ENCODE data around the gene LRRC27. TPM values are rescaled to one million over a fixed set of nuclear protein-coding genes. Genes with fewer than 3 reads are reported as not detected.

Gene LRRC27
- total RNA-seq, 4 donors from 2014 or later = 1.5 to 5.3 (median 2.4) TPM

DNA sequence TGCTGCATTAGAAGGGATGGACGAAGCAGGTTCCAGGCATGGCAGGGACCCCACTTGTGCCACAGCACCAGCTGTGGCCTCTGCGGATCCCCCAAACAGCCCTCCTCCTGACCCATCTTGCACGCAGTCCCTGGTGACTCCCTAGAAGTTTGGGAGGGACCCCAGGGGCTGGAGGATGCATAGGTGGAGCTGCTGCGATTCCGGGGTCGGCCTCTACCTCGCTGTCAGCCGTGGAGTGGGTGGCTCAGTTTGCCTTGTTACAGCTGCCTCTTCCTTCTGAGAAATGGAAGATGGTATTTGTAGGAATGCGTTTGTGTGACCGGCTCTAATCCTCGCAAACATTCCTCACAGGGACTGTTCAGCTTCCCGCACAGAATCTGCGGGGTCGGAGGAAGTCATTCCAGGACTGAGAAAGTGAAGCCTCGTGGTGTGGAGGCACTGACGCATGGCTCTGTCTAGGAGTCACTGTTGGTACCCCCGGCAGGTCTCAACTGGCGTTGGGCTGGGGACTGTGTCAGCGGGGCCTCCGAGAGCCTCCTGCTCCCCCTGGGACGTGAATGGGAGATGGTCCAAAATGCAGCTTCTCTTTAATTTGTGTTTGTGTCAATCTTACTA, 82.5 kb downstream of the LRRC27 start:
- Histone ChIP-seq H3K9me3 (no peaks in the 10 kb centered on the region), H3K36me3 (peaks cover 0 to 25% (median 0%) of the 10 kb centered on the region in 3 donors), H3K27me3 (no peaks in the 10 kb centered on the region), H3K4me1 (peaks cover 55 to 99% (median 63%) of the 10 kb centered on the region in 3 donors), H3K27ac (peak overlapping the region; percentile 70 to 93 (median 88)), H3K4me3 (no peak overlapping the region)
- intact Hi-C loops (cut with DNase I) = no loop called here
- DNase-seq = no peak
- no peak for TF ChIP-seq POLR2A (IDR thresholded peaks at IDR 0.05)
- TF ChIP-seq, protein P1, sequence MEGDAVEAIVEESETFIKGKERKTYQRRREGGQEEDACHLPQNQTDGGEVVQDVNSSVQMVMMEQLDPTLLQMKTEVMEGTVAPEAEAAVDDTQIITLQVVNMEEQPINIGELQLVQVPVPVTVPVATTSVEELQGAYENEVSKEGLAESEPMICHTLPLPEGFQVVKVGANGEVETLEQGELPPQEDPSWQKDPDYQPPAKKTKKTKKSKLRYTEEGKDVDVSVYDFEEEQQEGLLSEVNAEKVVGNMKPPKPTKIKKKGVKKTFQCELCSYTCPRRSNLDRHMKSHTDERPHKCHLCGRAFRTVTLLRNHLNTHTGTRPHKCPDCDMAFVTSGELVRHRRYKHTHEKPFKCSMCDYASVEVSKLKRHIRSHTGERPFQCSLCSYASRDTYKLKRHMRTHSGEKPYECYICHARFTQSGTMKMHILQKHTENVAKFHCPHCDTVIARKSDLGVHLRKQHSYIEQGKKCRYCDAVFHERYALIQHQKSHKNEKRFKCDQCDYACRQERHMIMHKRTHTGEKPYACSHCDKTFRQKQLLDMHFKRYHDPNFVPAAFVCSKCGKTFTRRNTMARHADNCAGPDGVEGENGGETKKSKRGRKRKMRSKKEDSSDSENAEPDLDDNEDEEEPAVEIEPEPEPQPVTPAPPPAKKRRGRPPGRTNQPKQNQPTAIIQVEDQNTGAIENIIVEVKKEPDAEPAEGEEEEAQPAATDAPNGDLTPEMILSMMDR (IDR thresholded peaks at IDR 0.05) = no peak
- WGBS, 2 donors = 85 to 88% methylated on average over 10 to 13 of the region's 21 CpGs

DNA sequence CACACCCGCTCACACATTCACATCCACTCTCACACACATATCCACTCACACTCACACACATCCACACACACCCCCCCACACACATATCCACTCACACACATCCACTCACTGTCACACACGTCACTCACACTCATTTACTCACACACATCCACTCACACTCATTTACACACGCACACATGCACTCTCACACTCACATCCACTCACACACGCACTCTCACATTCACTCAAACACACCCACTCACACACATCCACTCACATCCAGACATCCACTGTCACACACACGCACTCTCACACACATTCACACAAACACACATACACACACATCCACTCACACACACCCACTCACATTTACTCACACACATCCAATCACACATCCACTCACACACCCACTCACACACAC, 83.3 kb downstream of the LRRC27 start:
- peaks cover 0 to 25% (median 0%) of the 10 kb centered on the region in 3 donors for H3K36me3 ChIP-seq
- peak overlapping the region in 3 of 4 donors; percentile 1 to 93 (median 70) for H3K27ac ChIP-seq
- TF ChIP-seq POLR2A (IDR thresholded peaks at IDR 0.05) = no peak
- 94 to 95% methylated on average over 5 of the region's 5 CpGs for WGBS, 2 donors
- H3K4me1 ChIP-seq = peaks cover 62 to 99% (median 69%) of the 10 kb centered on the region in 3 donors
- H3K9me3 ChIP-seq = no peaks in the 10 kb centered on the region
- intact Hi-C loops (cut with DNase I) = no loop called here
- H3K4me3 ChIP-seq = no peak overlapping the region
- DNase-seq = no peak
- no peaks in the 10 kb centered on the region for H3K27me3 ChIP-seq

DNA sequence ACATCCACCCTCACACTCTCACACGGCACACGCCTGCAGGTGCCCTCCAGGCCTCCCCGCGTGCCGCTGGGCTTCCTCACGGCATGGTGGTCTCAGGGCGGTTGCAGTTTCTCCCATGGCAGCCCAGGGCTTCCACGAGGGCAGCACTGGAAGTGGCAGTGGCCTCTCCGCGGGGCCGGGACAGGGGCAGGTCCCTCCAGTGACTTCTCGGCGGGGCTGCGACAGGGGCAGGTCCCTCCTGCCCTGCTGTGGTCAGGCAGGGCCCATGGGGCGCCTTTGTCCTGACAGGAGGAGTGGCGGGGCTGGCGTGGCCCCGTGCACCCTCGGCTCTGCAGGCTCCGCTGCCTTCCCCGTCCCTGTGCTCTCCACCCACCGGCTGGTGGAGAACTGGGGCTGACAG, 84.0 kb downstream of the LRRC27 start:
- Histone ChIP-seq H3K4me1 (peaks cover 65 to 99% (median 70%) of the 10 kb centered on the region in 3 donors), H3K27ac (peak overlapping the region in 3 of 4 donors; percentile 3 to 93 (median 87)), H3K36me3 (peaks cover 0 to 25% (median 0%) of the 10 kb centered on the region in 3 donors), H3K4me3 (no peak overlapping the region), H3K27me3 (no peaks in the 10 kb centered on the region), H3K9me3 (no peaks in the 10 kb centered on the region)
- no peak for TF ChIP-seq POLR2A (IDR thresholded peaks at IDR 0.05)
- TF ChIP-seq, protein P1 (IDR thresholded peaks at IDR 0.05) = no peak
- no peak for DNase-seq
- intact Hi-C loops (cut with DNase I) = no loop called here
- no CpG with 5 or more reads among the region's 22 CpGs for WGBS, 2 donors

DNA sequence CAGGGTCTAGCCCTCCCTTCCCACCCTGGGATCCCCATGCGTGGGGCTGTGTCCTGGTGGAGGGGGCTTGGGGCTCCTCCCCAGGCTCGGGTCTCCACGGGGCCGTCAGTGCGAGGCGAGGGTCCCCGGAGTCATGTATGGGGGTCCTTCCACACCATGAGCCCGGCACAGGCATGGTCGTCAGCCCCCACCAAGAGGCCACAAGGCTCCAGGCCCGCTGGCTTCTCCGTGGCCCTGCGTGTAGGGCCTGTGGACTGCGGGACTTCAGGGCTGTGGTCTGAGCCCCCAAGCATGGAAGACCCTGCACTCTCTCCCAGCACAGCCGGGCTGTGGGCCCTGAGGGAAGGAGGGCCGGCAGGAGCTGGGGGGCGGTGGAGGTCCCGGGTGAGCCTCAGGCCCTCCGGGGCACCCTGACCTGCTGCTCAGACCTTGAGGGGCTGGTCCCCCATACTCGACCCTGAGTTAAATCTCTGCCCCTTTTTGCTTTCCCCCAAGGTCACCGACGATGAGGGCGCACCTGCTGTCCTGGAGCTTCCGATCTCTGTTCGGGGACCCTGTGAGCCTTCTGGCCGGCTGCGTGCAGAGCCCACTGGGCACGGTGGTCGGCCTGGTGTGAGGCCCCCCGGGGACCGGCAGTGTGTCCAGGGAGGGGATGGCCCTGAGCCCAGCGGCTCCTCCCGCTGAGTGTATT, 84.7 kb downstream of the LRRC27 start:
- peaks cover 0 to 25% (median 0%) of the 10 kb centered on the region in 3 donors for H3K36me3 ChIP-seq
- WGBS, 2 donors = 83 to 91% methylated on average over 2 to 7 of the region's 32 CpGs
- peak overlapping the region in 3 of 4 donors; percentile 87 to 93 (median 90) for H3K27ac ChIP-seq
- TF ChIP-seq, protein P1 (IDR thresholded peaks at IDR 0.05) = no peak
- TF ChIP-seq POLR2A (IDR thresholded peaks at IDR 0.05) = no peak
- no peaks in the 10 kb centered on the region for H3K27me3 ChIP-seq
- peaks cover 65 to 99% (median 70%) of the 10 kb centered on the region in 3 donors for H3K4me1 ChIP-seq
- no peaks in the 10 kb centered on the region for H3K9me3 ChIP-seq
- intact Hi-C loops (cut with DNase I) = no loop called here
- DNase-seq = no peak
- no peak overlapping the region for H3K4me3 ChIP-seq

DNA sequence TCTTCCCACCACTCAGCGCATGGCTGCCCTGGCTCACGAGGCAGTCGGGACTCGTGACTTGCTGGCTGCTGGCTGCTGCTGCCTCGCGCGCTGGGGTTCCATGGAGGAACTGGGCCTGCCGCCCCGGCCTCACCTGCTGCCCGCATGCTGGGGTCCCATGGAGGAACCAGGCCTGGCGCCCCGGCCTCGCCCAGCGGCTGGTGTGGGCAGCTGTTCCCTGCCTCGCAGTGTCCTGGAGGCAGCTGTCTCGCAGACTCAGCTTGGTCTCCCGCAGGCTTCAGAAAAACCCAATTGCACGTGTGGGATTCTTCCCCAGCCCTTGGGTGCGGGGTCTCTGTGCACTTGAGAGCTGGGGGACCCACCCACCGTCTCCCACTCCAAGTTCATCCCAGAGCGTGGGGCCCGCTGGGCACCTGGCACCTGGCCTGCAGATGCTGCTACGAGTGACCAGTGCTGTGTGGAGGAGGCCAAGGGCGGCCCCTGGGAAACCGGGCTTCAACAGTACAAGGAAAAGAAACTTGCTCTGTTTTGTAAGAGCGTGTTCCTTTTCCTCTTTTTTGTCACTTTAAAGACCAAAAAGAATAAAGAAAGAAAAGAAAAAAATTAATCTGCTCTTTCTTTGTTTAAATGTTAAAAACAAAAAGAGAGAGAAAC, 85.4 kb downstream of the LRRC27 start:
- Histone ChIP-seq H3K9me3 (no peaks in the 10 kb centered on the region), H3K4me3 (no peak overlapping the region), H3K36me3 (peaks cover 0 to 25% (median 0%) of the 10 kb centered on the region in 3 donors), H3K27me3 (no peaks in the 10 kb centered on the region), H3K4me1 (peaks cover 65 to 99% (median 70%) of the 10 kb centered on the region in 3 donors), H3K27ac (peak overlapping the region; percentile 77 to 93 (median 88))
- intact Hi-C loops (cut with DNase I) = no loop called here
- no peak for TF ChIP-seq POLR2A (IDR thresholded peaks at IDR 0.05)
- TF ChIP-seq, protein P1 (IDR thresholded peaks at IDR 0.05) = no peak
- WGBS, 2 donors = 90 to 98% methylated on average over 4 to 10 of the region's 26 CpGs
- DNase-seq = no peak

All from esophagus squamous epithelium (tissue), 5 donors.